Thyroid gland (tissue), 4 donors: ENCODE results near the gene DAG1.

ENCODE experiments used
- POLR2A ChIP-seq, 2 donors: fragments of 450-650 bp; IDR thresholded peaks; one replicate each; pipeline ENCODE4 v1.6.1; 2017; ENCODE audit warnings: antibody characterized with exemption in 2 of 2, mild to moderate bottlenecking in 2 of 2, moderate library complexity in 1 of 2
- TF ChIP-seq, protein P1 (sequence below), 6 experiments: fragments of 200-600 bp in 3 of 6; fragments of 450-650 bp in 3 of 6; sonication (generic) in 3 of 6; IDR thresholded peaks; one replicate each; pipeline ENCODE4 v1.5.1; 2016 to 2019; ENCODE audit warnings: antibody characterized with exemption in 6 of 6, mild to moderate bottlenecking in 2 of 6, inconsistent platforms in 1 of 6, moderate library complexity in 1 of 6

DNA sequence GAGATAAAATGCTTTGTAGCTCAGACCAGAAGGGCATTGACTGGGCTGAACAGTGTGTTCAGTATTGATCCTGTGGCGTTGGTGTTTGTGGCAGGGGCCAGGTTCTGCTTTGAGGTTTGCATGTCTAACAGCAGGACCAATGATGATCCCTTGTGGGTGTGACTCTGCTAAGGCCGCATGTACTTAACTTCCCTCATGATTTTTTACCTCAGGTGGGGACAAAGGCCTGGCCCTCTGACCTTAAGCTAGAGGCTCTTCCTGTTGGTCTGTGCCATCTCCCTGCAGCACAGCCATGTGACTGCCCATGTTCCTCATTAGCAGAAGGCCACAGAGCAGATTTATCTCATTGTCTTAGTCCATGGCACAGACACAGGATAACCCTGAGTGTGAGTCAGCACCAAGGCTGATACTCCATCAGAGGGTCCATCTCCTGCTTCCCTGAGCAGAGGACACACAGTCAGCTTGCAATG is 49.9 kb downstream of the DAG1 start:
- TF ChIP-seq, protein P1, sequence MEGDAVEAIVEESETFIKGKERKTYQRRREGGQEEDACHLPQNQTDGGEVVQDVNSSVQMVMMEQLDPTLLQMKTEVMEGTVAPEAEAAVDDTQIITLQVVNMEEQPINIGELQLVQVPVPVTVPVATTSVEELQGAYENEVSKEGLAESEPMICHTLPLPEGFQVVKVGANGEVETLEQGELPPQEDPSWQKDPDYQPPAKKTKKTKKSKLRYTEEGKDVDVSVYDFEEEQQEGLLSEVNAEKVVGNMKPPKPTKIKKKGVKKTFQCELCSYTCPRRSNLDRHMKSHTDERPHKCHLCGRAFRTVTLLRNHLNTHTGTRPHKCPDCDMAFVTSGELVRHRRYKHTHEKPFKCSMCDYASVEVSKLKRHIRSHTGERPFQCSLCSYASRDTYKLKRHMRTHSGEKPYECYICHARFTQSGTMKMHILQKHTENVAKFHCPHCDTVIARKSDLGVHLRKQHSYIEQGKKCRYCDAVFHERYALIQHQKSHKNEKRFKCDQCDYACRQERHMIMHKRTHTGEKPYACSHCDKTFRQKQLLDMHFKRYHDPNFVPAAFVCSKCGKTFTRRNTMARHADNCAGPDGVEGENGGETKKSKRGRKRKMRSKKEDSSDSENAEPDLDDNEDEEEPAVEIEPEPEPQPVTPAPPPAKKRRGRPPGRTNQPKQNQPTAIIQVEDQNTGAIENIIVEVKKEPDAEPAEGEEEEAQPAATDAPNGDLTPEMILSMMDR (IDR thresholded peaks at IDR 0.05): no peak
- no peak for TF ChIP-seq POLR2A (IDR thresholded peaks at IDR 0.05)
